ENCODE results near the gene SLC39A10. TPM values are rescaled to one million over a fixed set of nuclear protein-coding genes. Genes with fewer than 3 reads are reported as not detected.

SLC39A10 gene
- total RNA-seq, 4 donors from 2014 or later, result 12.5 to 29.3 (median 16.5) TPM

DNA sequence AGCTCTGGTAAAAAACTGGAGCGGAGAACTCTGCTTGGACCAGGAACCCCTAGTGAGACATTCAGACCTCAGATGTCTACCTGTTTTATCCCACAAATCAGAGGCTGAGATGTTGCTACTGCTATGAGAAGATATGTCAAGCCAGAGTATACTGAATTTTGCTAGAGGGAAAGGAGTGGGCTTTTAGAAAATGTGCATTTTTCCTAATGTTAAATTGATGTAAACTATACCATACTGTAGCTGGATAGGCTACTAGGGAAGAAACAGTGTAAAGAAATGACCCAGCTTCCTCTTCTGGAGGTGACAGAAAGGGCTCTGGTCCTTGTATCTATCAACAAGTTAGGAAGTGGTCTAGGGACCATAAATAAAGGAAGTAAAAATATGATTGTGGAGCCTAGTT lies 65.0 kb downstream of the SLC39A10 start:
- ATAC-seq (ENCODE audit: low FRiP score) (no peak), DNase-seq (ENCODE audit: low spot score) (no peak)
- TF ChIP-seq, protein P1, sequence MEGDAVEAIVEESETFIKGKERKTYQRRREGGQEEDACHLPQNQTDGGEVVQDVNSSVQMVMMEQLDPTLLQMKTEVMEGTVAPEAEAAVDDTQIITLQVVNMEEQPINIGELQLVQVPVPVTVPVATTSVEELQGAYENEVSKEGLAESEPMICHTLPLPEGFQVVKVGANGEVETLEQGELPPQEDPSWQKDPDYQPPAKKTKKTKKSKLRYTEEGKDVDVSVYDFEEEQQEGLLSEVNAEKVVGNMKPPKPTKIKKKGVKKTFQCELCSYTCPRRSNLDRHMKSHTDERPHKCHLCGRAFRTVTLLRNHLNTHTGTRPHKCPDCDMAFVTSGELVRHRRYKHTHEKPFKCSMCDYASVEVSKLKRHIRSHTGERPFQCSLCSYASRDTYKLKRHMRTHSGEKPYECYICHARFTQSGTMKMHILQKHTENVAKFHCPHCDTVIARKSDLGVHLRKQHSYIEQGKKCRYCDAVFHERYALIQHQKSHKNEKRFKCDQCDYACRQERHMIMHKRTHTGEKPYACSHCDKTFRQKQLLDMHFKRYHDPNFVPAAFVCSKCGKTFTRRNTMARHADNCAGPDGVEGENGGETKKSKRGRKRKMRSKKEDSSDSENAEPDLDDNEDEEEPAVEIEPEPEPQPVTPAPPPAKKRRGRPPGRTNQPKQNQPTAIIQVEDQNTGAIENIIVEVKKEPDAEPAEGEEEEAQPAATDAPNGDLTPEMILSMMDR (IDR thresholded peaks at IDR 0.05), result no peak

DNA sequence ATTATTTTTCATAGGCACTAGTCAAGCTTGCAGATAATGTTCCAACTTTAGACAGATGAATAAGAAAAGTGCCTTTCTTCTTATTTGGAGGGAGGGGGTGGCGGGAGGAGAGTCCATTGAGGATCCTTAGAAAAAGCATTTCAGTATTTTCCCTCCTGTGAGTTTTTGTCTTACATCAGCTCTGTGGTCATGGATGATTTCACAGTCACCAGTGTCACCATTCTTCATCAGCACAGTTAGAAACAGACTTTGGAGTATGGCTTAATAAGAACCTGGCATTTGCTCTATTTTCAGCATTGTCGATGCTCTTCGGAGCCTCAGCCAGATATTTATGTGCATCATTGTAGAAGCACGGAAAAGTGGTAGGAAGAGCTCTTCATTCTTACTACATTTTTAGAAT lies 70.1 kb downstream of the SLC39A10 start:
- ATAC-seq (ENCODE audit: low FRiP score), result no peak
- no peak for DNase-seq (ENCODE audit: low spot score)
- TF ChIP-seq, protein P1 (IDR thresholded peaks at IDR 0.05), result no peak

DNA sequence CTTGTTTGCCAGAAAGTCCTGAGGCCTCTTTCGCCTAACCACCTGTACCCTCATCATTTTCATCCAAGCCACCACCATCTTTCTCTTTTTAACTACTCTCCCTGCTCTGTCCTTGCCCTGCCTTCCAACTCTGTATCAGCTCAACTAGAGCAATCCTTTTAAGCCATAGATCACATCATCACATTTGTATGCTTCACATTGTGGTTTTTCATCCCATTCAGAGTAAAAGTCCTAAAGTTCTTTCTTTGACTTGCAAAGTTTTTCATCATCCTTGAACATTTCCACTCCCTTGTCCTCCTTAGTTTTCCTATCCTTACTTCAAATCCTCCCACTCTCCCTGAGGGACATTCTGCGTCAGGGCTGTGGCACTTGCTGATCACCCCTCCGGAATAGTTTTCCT lies 73.9 kb downstream of the SLC39A10 start:
- ATAC-seq (ENCODE audit: low FRiP score), result no peak
- TF ChIP-seq, protein P1 (IDR thresholded peaks at IDR 0.05), result no peak
- DNase-seq (ENCODE audit: low spot score), result no peak

DNA sequence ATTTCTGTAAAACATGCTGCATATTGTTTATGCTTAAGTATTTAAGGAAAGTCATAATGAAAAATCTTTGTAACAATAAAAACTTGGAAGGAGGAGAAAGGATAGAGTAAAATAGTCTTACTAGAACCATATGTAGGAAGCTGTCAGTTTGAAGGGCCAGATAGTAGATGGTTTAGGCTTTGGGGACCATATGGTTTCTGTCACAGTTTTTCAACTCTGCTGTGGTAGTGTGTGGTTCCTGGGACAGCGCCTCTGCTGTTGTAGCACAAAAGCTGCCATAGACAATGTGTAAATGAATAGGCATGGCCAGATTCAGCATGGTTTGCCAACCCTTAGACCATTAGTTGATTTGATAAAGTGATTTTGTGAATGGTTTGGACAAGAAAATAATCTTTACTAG lies 75.5 kb downstream of the SLC39A10 start:
- TF ChIP-seq, protein P1 (IDR thresholded peaks at IDR 0.05), result no peak
- DNase-seq (ENCODE audit: low spot score) (no peak), ATAC-seq (ENCODE audit: low FRiP score) (no peak)

DNA sequence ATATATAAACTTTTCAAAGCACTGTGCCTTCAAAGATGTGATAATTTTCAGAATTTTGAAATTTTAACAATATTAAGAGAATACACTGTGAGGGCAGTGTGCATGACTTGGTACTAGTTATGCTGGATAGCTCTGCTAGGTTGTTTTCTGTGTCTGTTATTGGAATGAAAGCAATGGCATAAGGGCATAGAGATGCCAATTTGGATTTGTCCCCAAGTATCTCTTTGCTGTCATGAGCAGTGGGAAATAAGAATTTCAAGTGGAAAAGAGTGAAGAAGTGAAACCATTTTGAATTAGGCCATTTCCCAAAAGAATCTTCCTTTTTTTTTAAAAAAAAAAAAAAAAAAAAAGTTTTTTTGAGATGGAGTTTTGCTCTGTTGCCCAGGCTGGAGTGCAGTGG lies 76.8 kb downstream of the SLC39A10 start:
- TF ChIP-seq, protein P1 (IDR thresholded peaks at IDR 0.05), result no peak
- DNase-seq (ENCODE audit: low spot score) (no peak), ATAC-seq (ENCODE audit: low FRiP score) (no peak)

DNA sequence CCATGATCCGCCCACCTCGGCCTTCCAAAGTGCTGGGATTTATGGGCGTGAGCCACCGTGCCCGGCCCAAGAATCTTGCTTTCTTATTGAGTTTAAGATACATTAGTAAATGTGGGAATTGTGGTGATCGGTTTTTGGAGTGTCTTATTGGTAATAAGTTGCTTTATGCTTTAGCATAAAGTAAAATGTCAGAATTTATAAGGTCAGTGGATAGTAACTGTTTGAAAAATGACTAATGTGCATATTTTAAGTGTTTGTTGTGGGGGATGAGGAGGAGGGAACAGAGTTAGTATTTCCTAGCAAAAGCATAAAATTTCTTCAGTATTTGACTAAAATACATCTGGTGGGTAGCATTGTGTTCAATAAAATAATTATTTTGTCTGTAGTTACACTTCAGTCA lies 77.4 kb downstream of the SLC39A10 start:
- no peak for ATAC-seq (ENCODE audit: low FRiP score)
- TF ChIP-seq, protein P1 (IDR thresholded peaks at IDR 0.05), result no peak
- no peak for DNase-seq (ENCODE audit: low spot score)

DNA sequence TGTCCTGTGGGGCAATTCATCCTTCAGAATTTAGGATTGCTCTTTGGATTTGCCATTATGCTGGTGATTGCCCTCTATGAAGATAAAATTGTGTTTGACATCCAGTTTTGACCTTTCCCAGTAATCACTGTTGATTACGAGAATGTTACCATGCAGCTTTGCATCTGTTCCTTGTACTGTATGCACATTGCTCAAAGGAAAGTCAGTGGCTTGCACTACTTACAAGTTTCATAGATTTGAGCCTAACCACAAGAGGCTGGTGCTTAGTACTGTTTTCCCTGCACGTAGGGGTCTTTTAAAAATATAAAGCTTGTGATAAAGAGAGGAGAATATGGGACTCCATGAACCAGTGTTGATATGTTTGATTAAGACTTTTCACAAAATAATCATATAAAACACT lies 77.9 kb downstream of the SLC39A10 start:
- ATAC-seq (ENCODE audit: low FRiP score), result no peak
- TF ChIP-seq, protein P1 (IDR thresholded peaks at IDR 0.05), result no peak
- no peak for DNase-seq (ENCODE audit: low spot score)
